Fibroblast of skin of scalp (primary cell): Measurements from ENCODE around the gene COL21A1.
"Not testable (repeated sequence)": the region's sequence is repeated elsewhere in the genome, so short reads cannot be mapped to it uniquely, and the experiment has no call there.

ENCODE experiments used
- DNase-seq: peaks from one replicate; pipeline ENCODE4 v3.0.0-alpha.2; 2013

COL21A1 gene

DNA sequence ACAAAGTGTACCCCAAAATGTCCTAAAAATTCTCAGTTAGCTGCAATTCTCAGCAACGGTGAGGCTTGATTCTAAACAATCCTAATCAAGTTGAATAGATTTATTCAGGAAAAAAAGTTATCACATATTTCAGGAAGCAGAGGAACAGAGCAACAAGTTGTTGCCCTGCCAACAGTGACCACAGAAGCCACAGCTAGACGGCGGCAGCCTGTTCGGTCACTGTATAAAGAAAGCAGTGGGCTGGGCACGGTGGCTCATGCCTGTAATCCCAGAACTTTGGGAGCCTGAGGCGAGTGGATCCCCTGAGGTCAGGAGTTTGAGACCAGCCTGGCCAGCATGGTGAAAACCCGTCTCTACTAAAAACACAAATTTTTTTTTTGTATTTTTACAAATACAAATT is 200.8 kb downstream of the COL21A1 start:
- peak; percentile 71 for DNase-seq

DNA sequence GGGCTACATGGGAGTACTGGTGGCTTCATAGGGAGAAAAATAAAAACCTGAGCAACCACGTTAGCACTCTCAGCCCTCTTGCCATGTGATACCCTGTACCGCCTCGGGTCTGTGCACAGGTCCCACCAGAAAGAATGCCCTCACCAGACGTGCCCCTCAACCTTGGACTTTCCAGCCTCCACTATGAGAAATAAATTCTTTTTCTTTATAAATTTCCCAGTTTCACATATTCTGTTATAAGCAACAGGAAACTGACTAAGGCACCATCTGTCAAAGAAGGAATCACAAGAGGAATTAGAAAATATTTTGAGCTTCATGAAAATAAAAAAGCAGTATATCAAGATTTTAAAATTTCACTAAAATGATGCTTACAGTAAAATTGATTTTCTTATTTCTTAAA is 203.6 kb downstream of the COL21A1 start:
- DNase-seq = no peak

DNA sequence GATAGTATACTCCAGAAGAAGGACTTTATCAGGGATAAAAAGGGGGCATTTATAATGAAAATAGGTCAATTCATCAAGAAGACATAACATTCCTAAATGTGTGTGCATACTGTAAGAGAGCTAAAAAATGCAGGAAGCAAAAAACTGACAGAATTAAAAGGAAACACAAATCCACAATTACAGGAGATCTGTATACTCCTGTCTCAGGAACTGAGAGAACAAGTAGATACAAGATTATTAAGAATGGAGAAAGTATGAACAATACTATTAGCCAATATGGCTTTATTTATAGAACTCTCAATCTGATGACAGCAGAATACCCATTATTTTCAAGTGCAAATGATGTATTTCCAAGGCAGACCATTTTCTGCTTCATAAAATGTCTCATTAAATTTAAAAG is 204.3 kb downstream of the COL21A1 start:
- no peak for DNase-seq

GRCh38 chr6:56041591-56041990 is 205.8 kb downstream of the COL21A1 start:
- no peak for DNase-seq

GRCh38 chr6:56040889-56041301 is 206.5 kb downstream of the COL21A1 start:
- DNase-seq = peak; percentile 95

DNA sequence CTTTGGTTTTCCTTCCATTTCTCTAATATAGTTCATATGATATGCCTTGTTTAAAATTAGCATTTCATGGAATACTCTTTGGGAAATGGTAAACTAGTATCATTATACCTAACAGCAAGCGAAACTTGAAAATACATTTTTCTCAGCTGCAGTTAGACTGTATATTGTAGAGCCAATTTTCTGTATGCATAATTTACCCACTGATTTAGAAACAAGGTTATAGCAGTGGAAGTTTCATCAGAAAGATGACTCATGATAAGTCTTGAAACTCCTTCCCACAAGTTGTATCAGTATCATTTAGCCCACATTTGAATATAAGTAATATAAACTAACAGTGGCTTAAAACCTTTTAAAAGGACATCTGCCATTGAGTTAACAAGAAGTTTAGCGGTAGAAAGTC is 207.2 kb downstream of the COL21A1 start:
- peak; percentile 72 for DNase-seq

DNA sequence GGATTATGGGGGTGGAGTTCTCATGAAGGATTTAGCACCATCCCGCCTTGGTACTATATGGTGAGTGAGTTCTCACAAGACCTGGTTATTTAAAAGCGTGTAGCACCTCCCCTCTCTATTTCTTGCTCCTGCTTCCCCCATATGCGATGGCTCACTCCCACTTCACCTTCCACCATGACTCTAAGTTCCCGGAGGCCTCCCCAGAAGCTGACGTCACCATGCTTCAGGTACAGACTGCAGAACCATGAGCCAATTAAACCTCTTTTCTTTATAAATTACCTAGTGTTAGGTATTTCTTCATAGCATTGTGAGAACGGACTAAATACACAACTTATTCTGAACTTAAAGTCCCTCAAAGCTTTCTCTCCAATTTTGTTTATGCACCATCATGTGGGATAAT is 208.6 kb downstream of the COL21A1 start:
- no peak for DNase-seq

DNA sequence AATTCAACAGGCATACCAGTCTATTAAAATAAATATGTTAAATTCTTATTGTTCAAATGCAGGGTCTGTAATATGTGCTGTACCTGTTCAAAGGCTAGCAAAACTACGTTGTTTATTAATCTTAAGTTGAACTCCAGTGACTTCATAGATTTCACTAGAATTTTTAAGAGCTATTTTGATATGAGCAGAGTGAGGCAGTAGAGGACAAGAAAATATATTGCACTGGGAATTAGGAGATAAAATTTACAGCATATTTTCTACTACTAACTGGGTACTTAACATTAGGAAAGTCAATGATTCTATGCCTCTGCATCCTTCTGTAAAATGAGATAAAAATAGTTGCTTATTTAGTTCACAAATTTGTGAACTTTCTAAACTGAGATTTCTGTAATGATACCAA is 209.8 kb downstream of the COL21A1 start:
- DNase-seq = no peak

DNA sequence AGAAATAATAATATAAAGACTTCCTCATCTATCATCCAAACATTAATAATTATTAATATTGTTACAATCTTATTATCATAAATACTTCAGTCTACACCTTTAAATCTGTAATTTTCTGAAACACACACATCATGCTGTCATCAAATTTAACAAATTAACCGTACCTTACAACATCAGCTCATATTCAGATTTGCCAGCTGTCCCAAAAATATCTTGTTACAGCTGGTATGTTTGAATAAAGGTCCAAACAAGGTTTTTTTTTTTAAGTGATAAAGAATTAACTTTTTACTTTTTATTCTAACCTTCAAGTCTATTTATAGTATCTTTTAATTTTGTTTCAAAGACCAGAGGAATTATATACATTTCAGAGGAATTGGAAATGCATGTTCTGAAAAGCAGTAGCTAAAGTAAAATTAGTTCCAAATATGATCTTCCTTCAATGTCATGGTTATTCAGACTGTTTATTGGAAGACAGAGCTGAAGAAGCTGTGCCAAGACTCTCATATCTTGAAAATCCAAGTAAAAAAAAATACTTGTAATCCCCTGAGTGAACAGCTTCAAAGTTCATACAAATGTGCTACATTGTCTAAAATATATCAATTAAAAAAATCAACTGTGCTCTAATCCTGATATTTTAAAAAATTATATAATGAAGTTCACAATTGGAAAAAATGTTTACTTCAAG is 210.3 kb downstream of the COL21A1 start:
- DNase-seq = no peak

DNA sequence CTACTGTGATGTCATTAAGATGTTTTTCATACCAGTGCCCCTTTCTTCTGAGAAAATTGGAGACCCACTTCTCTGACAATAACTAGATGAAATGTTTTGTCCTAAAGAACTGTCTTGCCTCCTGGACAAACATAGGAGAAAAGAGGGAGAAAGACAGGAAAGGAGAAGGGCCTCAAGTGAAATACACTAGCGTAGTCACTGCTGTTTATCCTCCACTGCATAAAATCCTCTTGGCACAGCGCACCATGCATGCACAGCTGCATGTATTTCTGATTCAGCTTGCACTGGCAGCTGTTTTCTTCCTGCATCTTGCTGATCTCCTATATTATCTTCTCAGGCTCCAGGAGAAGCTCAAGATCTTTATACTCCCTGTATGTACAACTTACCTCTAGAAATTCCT is 214.0 kb downstream of the COL21A1 start:
- DNase-seq = no peak

DNA sequence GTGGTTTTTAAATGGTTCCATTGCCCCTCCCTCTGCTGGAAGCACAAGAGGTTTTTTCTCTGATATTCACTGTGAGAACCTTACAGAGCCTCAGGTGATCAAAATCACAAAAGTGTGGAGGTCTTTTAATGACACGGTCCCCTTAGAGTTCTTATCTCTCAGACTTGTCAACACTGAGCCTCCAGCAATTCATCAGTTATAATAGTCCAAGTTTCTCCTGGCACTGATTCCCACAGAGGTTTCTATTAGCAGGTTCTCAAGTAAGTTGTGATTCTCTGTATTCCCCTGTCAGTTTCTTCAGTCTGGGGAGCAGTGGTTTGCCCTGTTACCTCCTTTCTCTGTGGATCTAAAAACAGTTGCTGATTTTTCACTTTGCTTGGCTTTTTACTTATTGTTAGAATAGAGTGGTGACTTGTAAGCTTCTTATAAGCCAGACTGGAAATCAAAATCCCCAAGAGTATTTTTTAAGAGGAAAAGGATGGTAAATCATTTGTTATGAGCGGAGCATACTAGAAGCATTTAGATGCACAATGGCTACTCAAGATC is 214.6 kb downstream of the COL21A1 start:
- no peak for DNase-seq

- DNase-seq = no peak
Observed at GRCh38 chr6:56027865-56028264, 219.5 kb downstream of the COL21A1 start.

GRCh38 chr6:56026455-56027180 is 220.8 kb downstream of the COL21A1 start:
- no peak for DNase-seq

GRCh38 chr6:56025795-56026194 is 221.6 kb downstream of the COL21A1 start:
- DNase-seq = peak; percentile 48

DNA sequence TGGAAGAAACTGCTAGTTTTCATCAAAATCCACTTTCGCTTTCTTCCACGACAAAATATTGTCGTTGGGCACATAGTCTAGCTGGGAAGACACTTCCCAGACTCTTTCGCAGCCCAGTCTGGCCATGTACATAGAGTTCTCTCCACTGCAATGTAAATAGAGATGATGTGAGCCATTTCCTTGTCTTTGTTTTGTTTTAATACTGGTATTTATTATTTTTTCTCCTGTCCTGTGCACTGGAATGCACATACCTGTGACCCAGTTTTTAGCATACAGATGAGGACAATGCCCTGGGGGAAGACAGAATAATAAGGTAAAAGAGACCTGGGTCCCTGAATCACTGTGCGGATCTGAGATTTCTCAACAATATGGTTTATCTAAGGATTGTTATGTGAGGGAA is 222.4 kb downstream of the COL21A1 start:
- no peak for DNase-seq

GRCh38 chr6:56023829-56024228 is 223.6 kb downstream of the COL21A1 start:
- no peak for DNase-seq

DNA sequence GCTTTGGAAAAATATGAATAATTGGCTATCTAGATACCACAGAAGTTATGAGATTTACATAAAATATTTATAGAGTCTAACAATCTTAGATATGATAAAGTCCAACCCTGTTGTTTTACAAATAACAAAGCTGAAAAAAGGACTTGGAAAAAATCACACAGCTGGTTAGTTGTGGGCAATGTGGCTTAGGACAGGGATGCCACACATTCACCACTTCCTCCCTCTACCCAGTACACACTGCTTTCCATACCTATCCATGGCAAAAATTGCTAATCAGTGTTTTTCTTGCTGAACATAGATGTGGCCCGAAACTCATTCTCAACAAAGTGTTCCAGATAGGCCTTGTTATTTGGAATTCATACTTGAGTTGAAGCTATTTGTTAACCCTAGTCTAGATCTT is 224.7 kb downstream of the COL21A1 start:
- no peak for DNase-seq

DNA sequence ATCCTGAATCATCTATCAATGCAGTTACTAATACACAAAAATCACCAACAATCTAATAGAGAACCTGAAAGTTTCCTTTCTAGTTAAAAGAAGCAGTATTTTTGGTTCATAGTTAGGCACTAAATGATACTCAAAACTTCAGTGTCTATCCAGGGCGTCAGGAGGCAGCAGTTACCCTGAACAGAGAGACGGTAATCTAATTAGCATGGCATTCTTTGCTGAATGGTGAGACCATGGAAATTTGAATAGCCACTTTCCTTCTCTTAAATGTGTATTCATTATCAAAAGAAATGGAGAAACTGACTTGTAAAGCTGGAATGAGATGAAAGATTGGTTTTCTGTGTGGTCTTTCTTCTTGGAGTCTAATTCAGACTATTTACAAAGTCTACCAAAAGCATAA is 225.4 kb downstream of the COL21A1 start:
- DNase-seq = no peak

GRCh38 chr6:56019973-56020372 is 227.4 kb downstream of the COL21A1 start:
- DNase-seq = no peak

DNA sequence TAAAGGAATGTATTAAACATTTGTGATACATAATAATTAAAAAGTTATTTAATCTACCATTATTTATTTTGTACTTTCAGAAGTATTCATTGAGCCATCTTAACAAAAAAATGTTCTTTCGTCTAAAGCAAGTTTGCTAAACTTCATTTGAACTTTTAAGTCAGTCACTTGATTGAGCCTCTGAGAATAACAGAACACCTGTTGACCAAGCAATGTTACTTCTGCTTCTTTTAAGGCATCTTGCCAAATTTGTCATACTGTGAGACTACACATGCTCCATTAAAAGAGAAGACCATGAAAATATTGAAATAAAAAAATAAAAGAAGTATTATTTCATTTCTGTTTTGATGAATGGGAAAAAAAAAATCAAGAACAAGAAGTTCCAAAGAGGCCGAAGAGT is 230.2 kb downstream of the COL21A1 start:
- no peak for DNase-seq

- DNase-seq = not testable (repeated sequence)
Observed at GRCh38 chr6:56014039-56014438, 233.3 kb downstream of the COL21A1 start.

DNA sequence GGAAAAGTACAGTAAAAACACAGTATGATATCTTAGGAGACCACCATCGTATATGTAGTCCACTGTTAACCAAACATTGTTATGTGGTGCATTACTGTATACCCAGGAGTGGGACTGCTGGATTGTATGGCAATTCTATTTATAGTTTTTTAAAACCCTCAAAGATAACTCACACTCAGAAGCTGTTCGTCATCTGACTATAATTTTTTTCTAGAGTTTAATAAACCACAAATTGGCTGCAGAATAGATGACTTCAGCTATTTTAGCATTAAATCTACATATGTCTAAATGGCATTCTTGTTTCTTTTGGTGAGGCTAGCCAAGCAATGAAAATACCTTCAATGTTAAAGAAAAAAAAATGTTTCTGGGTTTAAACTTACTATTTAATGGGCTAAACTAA is 237.7 kb downstream of the COL21A1 start:
- DNase-seq = peak; percentile 79
